ENCODE data around the gene BRSK2. TPM values are rescaled to one million over a fixed set of nuclear protein-coding genes. Genes with fewer than 3 reads are reported as not detected.
"Not testable (repeated sequence)": the region's sequence is repeated elsewhere in the genome, so short reads cannot be mapped to it uniquely, and the experiment has no call there.

Gene BRSK2
- total RNA-seq (1 to 10 TPM in 2 of 4 donors, under 1 TPM in 2; 0.61 to 2.3 (median 1.4) TPM), polyA plus RNA-seq (2.3 TPM)
- long read RNA-seq, donor 1, full-length matches to known transcripts = 1 of 2 reads
- long read RNA-seq, donor 1, partial matches to known transcripts = 0 of 2 reads
- long read RNA-seq, donor 1, other reads (novel, unspliced or antisense) = 1 of 2 reads
- long read RNA-seq, donor 2, partial matches to known transcripts = 0 of 2 reads
- long read RNA-seq, donor 2, other reads (novel, unspliced or antisense) = 1 of 2 reads
- long read RNA-seq, donor 3, partial matches to known transcripts = 1 of 1 reads
- long read RNA-seq, donor 3, other reads (novel, unspliced or antisense) = 0 of 1 reads
- long read RNA-seq, donor 4 = 0 reads

GRCh38 chr11:1389932-1390568, at the start of gene BRSK2:
Gene BRSK2 (plus strand): TSS chr11:1389934. CDS start chr11:1390285, 351 bp downstream.
- peak within 1 kb of the TSS; percentile 5 for H3K27ac ChIP-seq (ENCODE audit: low read length)
- no peak for ATAC-seq
- H3K4me1 ChIP-seq (ENCODE audit: control insufficient read depth, insufficient read depth, low read length) = no peaks in the 10 kb centered on the region
- peak within 1 kb of the TSS; percentile 42 for H3K4me3 ChIP-seq (ENCODE audit: low read length)
- intact Hi-C loops (cut with DNase I) = no loop called here
- H3K9me3 ChIP-seq (ENCODE audit: control insufficient read depth, low read length) = no peaks in the 10 kb centered on the region
- 1% methylated on average over 119 of the region's 119 CpGs for WGBS
- DNase-seq = peak in 2 of 3 donors; percentile 25 to 57
- H3K27me3 ChIP-seq (ENCODE audit: control insufficient read depth, insufficient read depth) = no peaks in the 10 kb centered on the region

GRCh38 chr11:1340111-1340510, 49.6 kb upstream of the BRSK2 start:
- Histone ChIP-seq H3K4me1 (ENCODE audit: control insufficient read depth, insufficient read depth, low read length) (peaks cover 5% of the 10 kb centered on the region), H3K9me3 (ENCODE audit: control insufficient read depth, low read length) (no peaks in the 10 kb centered on the region), H3K4me3 (ENCODE audit: low read length) (no peak overlapping the region), H3K27me3 (ENCODE audit: control insufficient read depth, insufficient read depth) (no peaks in the 10 kb centered on the region), H3K27ac (ENCODE audit: low read length) (no peak overlapping the region)
- ATAC-seq (no peak), DNase-seq (no peak)
- intact Hi-C loops (cut with DNase I) = no loop called here
- WGBS = 67% methylated on average over 12 of the region's 12 CpGs

GRCh38 chr11:1341226-1341625, 48.5 kb upstream of the BRSK2 start:
- ATAC-seq; H3K27me3 ChIP-seq (ENCODE audit: control insufficient read depth, insufficient read depth); H3K4me1 ChIP-seq (ENCODE audit: control insufficient read depth, insufficient read depth, low read length); H3K4me3 ChIP-seq (ENCODE audit: low read length); intact Hi-C loops (cut with DNase I); H3K27ac ChIP-seq (ENCODE audit: low read length); H3K9me3 ChIP-seq (ENCODE audit: control insufficient read depth, low read length); DNase-seq: not testable (repeated sequence)
- WGBS = 79% methylated on average over 10 of the region's 10 CpGs

GRCh38 chr11:1341928-1342524, 47.7 kb upstream of the BRSK2 start:
- H3K27ac ChIP-seq (ENCODE audit: low read length) = peak overlapping the region; percentile 22
- peak; percentile 30 to 57 for ATAC-seq
- WGBS = 39% methylated on average over 17 of the region's 17 CpGs
- no peaks in the 10 kb centered on the region for H3K27me3 ChIP-seq (ENCODE audit: control insufficient read depth, insufficient read depth)
- no peak overlapping the region for H3K4me3 ChIP-seq (ENCODE audit: low read length)
- no peaks in the 10 kb centered on the region for H3K4me1 ChIP-seq (ENCODE audit: control insufficient read depth, insufficient read depth, low read length)
- no peak for DNase-seq
- no peaks in the 10 kb centered on the region for H3K9me3 ChIP-seq (ENCODE audit: control insufficient read depth, low read length)
- intact Hi-C loops (cut with DNase I) = no loop called here

- Histone ChIP-seq H3K4me1 (ENCODE audit: control insufficient read depth, insufficient read depth, low read length) (no peaks in the 10 kb centered on the region), H3K4me3 (ENCODE audit: low read length) (no peak overlapping the region), H3K27me3 (ENCODE audit: control insufficient read depth, insufficient read depth) (no peaks in the 10 kb centered on the region), H3K9me3 (ENCODE audit: control insufficient read depth, low read length) (no peaks in the 10 kb centered on the region), H3K27ac (ENCODE audit: low read length) (no peak overlapping the region)
- intact Hi-C loops (cut with DNase I) = no loop called here
- DNase-seq (no peak), ATAC-seq (no peak)
- WGBS = 93% methylated on average over 10 of the region's 10 CpGs
Measured at GRCh38 chr11:1342946-1343345, 46.8 kb upstream of the BRSK2 start.

- Histone ChIP-seq H3K9me3 (ENCODE audit: control insufficient read depth, low read length) (no peaks in the 10 kb centered on the region), H3K4me3 (ENCODE audit: low read length) (no peak overlapping the region), H3K4me1 (ENCODE audit: control insufficient read depth, insufficient read depth, low read length) (no peaks in the 10 kb centered on the region), H3K27ac (ENCODE audit: low read length) (no peak overlapping the region), H3K27me3 (ENCODE audit: control insufficient read depth, insufficient read depth) (no peaks in the 10 kb centered on the region)
- ATAC-seq (no peak), DNase-seq (no peak)
- intact Hi-C loops (cut with DNase I) = no loop called here
- 76% methylated on average over 25 of the region's 25 CpGs for WGBS
Measured at GRCh38 chr11:1343391-1344055, 46.2 kb upstream of the BRSK2 start.

- Histone ChIP-seq H3K27me3 (ENCODE audit: control insufficient read depth, insufficient read depth) (no peaks in the 10 kb centered on the region), H3K9me3 (ENCODE audit: control insufficient read depth, low read length) (no peaks in the 10 kb centered on the region), H3K27ac (ENCODE audit: low read length) (no peak overlapping the region), H3K4me3 (ENCODE audit: low read length) (no peak overlapping the region), H3K4me1 (ENCODE audit: control insufficient read depth, insufficient read depth, low read length) (no peaks in the 10 kb centered on the region)
- no peak for ATAC-seq
- 82% methylated on average over 26 of the region's 26 CpGs for WGBS
- no peak for DNase-seq
- intact Hi-C loops (cut with DNase I) = no loop called here
Measured at GRCh38 chr11:1344056-1344635, 45.6 kb upstream of the BRSK2 start.

GRCh38 chr11:1345737-1346513, 43.8 kb upstream of the BRSK2 start:
- no peaks in the 10 kb centered on the region for H3K9me3 ChIP-seq (ENCODE audit: control insufficient read depth, low read length)
- H3K4me1 ChIP-seq (ENCODE audit: control insufficient read depth, insufficient read depth, low read length) = no peaks in the 10 kb centered on the region
- no peak overlapping the region for H3K4me3 ChIP-seq (ENCODE audit: low read length)
- H3K27ac ChIP-seq (ENCODE audit: low read length) = no peak overlapping the region
- intact Hi-C loops (cut with DNase I) = no loop called here
- WGBS = 83% methylated on average over 28 of the region's 28 CpGs
- no peak for DNase-seq
- H3K27me3 ChIP-seq (ENCODE audit: control insufficient read depth, insufficient read depth) = no peaks in the 10 kb centered on the region
- ATAC-seq = no peak

- DNase-seq = no peak
- Histone ChIP-seq H3K27ac (ENCODE audit: low read length) (no peak overlapping the region), H3K4me1 (ENCODE audit: control insufficient read depth, insufficient read depth, low read length) (no peaks in the 10 kb centered on the region), H3K27me3 (ENCODE audit: control insufficient read depth, insufficient read depth) (no peaks in the 10 kb centered on the region), H3K9me3 (ENCODE audit: control insufficient read depth, low read length) (no peaks in the 10 kb centered on the region), H3K4me3 (ENCODE audit: low read length) (no peak overlapping the region)
- intact Hi-C loops (cut with DNase I) = no loop called here
- ATAC-seq = no peak
- WGBS = 86% methylated on average over 28 of the region's 28 CpGs
Measured at GRCh38 chr11:1346669-1347390, 42.9 kb upstream of the BRSK2 start.

Measured in right cardiac atrium (tissue), 5 donors.